Activated CD8-positive, alpha-beta memory T cell treated with anti-CD3 and anti-CD28 coated beads, Interleukin-2, amount 50 U/mL, for 24 hours (primary cell): Measurements from ENCODE around the gene LIMK1.
"Not testable (repeated sequence)": the region's sequence is repeated elsewhere in the genome, so short reads cannot be mapped to it uniquely, and the experiment has no call there.

Source experiments
- DNase-seq: peaks from one replicate; pipeline ENCODE4 v3.0.0-alpha.2; 2020; ENCODE audit errors: extremely low read depth

Gene LIMK1

GRCh38 chr7:74126220-74126880, 42.7 kb downstream of the LIMK1 start:
- DNase-seq = no peak

DNA sequence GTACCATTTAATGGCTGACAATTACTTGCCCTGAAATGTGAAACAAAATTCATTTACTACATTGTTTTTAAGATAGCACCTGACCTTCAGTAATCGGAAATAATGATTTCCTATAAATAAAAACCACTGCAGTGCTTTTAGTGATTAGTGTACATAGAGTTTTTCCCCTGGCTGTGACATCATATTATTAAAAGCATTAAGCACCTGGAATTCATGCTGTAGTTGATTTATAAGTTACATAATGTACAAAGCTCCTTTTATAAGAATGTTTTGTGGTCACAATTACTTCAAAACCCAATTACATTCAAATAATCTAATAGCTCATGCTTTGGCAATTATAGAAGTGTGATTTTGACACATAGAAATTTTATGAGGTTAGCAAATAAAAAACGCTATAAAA, 46.3 kb downstream of the LIMK1 start:
- DNase-seq = no peak

GRCh38 chr7:74130518-74130917, 46.9 kb downstream of the LIMK1 start:
- DNase-seq = no peak

DNA sequence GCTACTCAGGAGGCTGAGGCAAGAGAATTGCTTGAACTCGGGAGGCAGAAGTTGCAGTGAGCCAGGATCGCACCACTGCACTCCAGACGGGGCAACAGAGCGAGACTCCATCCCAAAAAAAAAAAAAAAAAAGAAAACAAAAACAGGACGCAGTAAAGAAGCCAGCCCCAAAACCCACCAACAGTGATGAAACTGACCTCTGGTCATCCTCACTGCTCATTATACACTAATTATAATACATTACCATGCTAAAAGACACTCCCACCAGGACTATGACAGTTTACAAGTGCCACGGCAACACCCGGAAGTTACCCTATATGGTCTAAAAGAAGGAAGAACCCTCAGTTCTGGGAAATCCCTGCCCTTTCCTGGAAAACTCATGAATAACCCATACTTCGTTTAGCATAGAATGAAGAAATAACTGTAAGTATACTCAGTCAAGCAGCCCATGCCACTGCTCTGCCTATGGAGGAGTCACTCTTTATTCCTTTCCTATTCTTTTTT, 50.6 kb downstream of the LIMK1 start:
- no peak for DNase-seq

DNA sequence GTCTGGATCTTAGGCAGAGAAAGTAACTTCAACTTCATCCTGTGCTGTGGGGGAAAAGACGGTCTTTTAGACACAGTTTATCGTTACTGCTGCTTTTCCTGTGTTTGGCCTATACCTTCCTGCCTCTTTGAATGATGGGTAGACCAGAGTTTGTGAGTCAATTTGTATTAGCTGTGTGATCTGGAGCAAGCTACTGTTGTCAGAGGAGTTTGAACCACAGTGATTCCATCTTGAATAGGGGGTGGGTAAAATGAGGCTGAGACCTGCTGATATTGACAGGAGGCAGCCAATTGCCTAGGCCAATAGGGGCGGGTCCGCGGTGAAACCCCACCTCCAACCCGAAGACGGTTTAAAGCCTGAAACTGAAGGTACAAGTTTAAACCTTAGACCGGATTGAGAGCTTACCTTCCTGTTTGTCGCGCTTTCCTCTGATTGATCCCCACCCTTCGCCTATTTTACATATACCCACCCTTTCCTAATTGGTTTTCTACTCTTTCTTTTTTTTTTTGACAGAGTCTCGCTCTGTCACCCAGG, 54.8 kb downstream of the LIMK1 start:
- no peak for DNase-seq

DNA sequence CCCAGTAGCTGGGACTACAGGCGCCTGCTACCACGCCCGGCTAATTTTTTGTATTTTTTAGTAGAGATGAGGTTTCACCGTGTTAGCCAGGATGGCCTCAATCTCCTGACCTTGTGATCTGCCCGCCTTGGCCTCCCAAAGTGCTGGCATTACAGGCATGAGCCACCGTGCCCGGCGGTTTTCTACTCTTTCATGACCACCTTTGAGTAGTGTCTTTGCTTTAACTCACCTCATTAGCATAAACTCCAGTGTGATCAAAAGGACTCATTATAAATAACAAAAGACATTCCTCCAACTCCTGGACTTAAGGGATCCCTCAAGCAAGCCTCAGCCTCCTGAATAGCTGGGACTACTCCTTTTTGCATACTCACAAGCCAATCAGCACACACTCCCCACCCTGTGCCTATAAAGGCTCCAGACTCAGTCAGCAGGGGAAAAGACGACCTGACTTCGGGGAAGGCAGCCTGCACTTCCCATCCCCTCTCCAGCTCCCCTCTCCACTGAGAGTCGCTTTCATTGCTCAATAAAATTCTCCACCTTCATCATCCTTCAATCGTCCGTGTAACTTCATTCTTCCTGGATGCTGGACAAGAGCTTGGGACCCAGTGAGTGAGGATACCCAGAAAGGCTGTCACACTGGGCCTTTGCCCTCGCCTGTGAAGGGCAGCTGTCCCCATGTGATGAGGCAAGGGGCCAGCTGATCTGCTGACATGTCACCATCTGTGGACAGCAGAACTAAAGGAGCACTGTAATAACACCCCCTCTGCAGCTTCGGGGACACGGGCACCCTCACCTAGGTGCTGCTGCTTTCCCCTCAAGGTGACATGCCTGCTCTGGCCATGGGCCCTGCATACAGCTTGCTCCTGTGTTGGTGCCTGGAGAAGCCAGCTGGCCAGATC, 55.6 kb downstream of the LIMK1 start:
- DNase-seq = no peak

- no peak for DNase-seq
Observed at GRCh38 chr7:74141705-74142104, 58.1 kb downstream of the LIMK1 start.

- no peak for DNase-seq
Observed at GRCh38 chr7:74143383-74143782, 59.8 kb downstream of the LIMK1 start.

GRCh38 chr7:74148491-74148890, 64.9 kb downstream of the LIMK1 start:
- no peak for DNase-seq

DNA sequence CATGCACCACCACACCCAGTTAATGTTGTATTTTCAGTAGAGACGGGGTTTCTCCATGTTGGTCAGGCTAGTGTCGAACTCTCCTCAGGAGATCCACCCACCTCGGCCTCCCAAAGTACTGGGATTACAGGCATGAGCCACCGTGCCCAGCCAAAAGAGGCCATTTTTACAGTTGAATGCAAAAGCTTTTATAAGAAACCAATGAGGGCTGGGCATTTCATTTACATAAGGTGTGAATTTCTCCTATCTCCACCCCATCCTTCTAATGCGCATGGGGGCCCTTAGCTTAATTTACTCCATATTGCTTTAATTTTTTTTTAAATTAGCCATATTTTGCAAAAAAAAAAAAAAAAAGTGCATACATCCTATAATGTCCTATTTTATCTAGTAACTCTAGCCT, 65.5 kb downstream of the LIMK1 start:
- DNase-seq = no peak

- DNase-seq = no peak
Observed at GRCh38 chr7:74149603-74150002, 66.0 kb downstream of the LIMK1 start.

DNA sequence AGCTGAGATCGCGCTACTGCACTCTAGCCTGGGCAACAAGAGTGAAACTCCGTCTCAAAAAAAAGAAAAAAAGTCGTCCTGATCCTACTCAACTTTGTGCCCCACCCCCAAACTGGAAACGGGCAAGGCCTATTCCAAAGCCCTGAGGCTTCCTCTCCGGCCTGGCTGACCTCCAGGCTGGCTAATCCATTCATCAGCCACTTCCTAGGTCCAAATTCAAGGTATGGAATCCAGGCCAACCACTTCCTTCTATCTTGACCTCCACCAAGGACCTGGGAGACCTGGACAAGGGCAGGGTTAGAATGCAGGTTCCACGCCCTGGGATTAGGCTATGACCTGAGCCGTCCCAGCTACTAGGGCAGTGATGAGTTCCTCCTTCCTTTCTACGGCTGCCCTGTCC, 70.1 kb downstream of the LIMK1 start:
- no peak for DNase-seq

GRCh38 chr7:74155810-74156395, 72.3 kb downstream of the LIMK1 start:
- no peak for DNase-seq

DNA sequence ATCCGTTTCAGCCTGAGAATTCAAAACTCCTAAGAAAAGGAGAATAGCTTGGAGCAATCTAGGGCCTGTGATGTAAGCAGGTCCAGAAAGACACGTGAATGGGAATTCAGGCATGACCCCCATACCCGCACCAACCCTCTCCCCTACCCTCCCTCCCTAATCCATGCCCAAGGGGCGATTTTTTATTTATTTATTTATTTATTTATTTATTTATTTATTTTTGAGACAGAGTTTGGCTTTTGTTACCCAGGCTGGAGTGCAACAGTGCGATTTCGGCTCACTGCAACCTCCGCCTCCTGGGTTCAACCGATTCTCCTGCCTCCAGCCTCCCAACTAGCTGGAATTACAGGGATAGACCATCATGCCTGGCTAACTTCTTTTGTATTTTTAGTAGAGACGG, 74.0 kb downstream of the LIMK1 start:
- DNase-seq = no peak

- DNase-seq = no peak
Observed at GRCh38 chr7:74164985-74165456, 81.4 kb downstream of the LIMK1 start.

GRCh38 chr7:74165867-74166593, 82.4 kb downstream of the LIMK1 start:
- DNase-seq = no peak

- DNase-seq = not testable (repeated sequence)
Observed at GRCh38 chr7:74167324-74167723, 83.7 kb downstream of the LIMK1 start.
